Melanocyte of skin (primary cell): Measurements from ENCODE around the gene APOF. TPM values are rescaled to one million over a fixed set of nuclear protein-coding genes. Genes with fewer than 3 reads are reported as not detected.

Experiments
- small RNA-seq, 2 donors: library from RNA; depleted of rRNA; stranded (forward); fragments of <200 nt; gene quantifications; one replicate each; pipeline ENCODE3, GENCODE V24; 2012
- total RNA-seq, 2 donors: library from RNA; depleted of rRNA; stranded (reverse); fragments of >200 nt; gene quantifications; 2 replicates each; pipeline ENCODE4 v1.2.3, GENCODE V29; 2012

Gene APOF, protein sequence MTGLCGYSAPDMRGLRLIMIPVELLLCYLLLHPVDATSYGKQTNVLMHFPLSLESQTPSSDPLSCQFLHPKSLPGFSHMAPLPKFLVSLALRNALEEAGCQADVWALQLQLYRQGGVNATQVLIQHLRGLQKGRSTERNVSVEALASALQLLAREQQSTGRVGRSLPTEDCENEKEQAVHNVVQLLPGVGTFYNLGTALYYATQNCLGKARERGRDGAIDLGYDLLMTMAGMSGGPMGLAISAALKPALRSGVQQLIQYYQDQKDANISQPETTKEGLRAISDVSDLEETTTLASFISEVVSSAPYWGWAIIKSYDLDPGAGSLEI
- not detected for total RNA-seq

GRCh38 chr12:56362130-56363059 lies at the start of gene APOF:
Gene APOF, minus strand, starts transcription at chr12:56362857. Its CDS starts 112 bp downstream, at chr12:56362745.

GRCh38 chr12:56359851-56360767 lies 2.5 kb downstream of the APOF start, which contains the start of gene STAT2:
Gene STAT2, minus strand, starts transcription at chr12:56360107. Its CDS starts 3,536 bp downstream, at chr12:56356571.

GRCh38 chr12:56338308-56339157 lies 24.1 kb downstream of the APOF start, which contains the start of gene IL23A:
Gene IL23A, plus strand, starts transcription at chr12:56338884. Its CDS starts 161 bp downstream, at chr12:56339045.

GRCh38 chr12:56333679-56334489 lies 28.8 kb downstream of the APOF start, which contains the start of gene PAN2:
Gene PAN2, minus strand, starts transcription at chr12:56334000. Its CDS starts 906 bp downstream, at chr12:56333094.

GRCh38 chr12:56315622-56316473 lies 46.8 kb downstream of the APOF start, which contains the start of gene CNPY2:
Gene CNPY2, minus strand, starts transcription at chr12:56315988. Its CDS starts 771 bp downstream, at chr12:56315217.

Small RNAs within 50 kb of the gene (small RNA-seq; reads per million reads assigned to genes)
- 0 to 0.04 reads per million in 2 donors for gene RNU7-40P

Other genes starting within 250 kb of the APOF start
- gene RPL41, start 246.2 kb downstream of the APOF start, total RNA-seq, result 1,000 to 10,000 TPM; 1,450 to 2,567 TPM
- 1 to 10 TPM; 4.3 to 8.9 TPM for gene ZC3H10, start 244.6 kb downstream of the APOF start, total RNA-seq
- 100 to 1,000 TPM; 154 to 178 TPM for gene ESYT1, start 234.6 kb downstream of the APOF start, total RNA-seq
- gene MYL6B, start 210.3 kb downstream of the APOF start, total RNA-seq, result 10 to 100 TPM; 35.1 to 37.0 TPM
- gene MYL6, start 204.5 kb downstream of the APOF start, total RNA-seq, result 100 to 1,000 TPM; 911 to 968 TPM
- gene SMARCC2, start 173.4 kb downstream of the APOF start, total RNA-seq, result 10 to 100 TPM; 32.3 to 34.1 TPM
- gene RNF41, start 140.9 kb downstream of the APOF start, total RNA-seq, result 10 to 100 TPM; 54.7 to 72.6 TPM
- 10 to 100 TPM; 30.6 to 52.9 TPM for gene NABP2, start 138.5 kb downstream of the APOF start, total RNA-seq
- gene SLC39A5, start 132.8 kb downstream of the APOF start, total RNA-seq, result not detected
- 10 to 100 TPM; 29.3 to 37.3 TPM for gene ANKRD52, start 104.5 kb downstream of the APOF start, total RNA-seq
- gene COQ10A, start 95.9 kb downstream of the APOF start, total RNA-seq, result 1 to 10 TPM; 6.0 to 9.3 TPM
- 100 to 1,000 TPM; 141 to 198 TPM for gene CS, start 62.5 kb downstream of the APOF start, total RNA-seq
- 100 to 1,000 TPM; 172 to 220 TPM for gene CNPY2, start 46.9 kb downstream of the APOF start, total RNA-seq
- gene PAN2, start 28.9 kb downstream of the APOF start, total RNA-seq, result 10 to 100 TPM; 16.3 to 36.1 TPM
- under 1 TPM in 1 of 2 donors, not detected in 1; 0.33 TPM for gene IL23A, start 24.0 kb downstream of the APOF start, total RNA-seq
- gene STAT2, start 2.8 kb downstream of the APOF start, total RNA-seq, result 100 to 1,000 TPM; 712 to 885 TPM
- 10 to 100 TPM in 1 of 2 donors, 1 to 10 TPM in 1; 8.9 to 16.7 TPM for gene TIMELESS, start 86.6 kb upstream of the APOF start, total RNA-seq
- not detected for gene MIP, start 91.8 kb upstream of the APOF start, total RNA-seq
- gene SPRYD4, start 105.7 kb upstream of the APOF start, total RNA-seq, result 1 to 10 TPM; 2.4 to 3.0 TPM
- gene GLS2, start 125.3 kb upstream of the APOF start, total RNA-seq, result not detected
- gene RBMS2, start 159.0 kb upstream of the APOF start, total RNA-seq, result 1 to 10 TPM; 8.3 to 9.0 TPM